NCI-H1436 treated with DMSO at 0.1 percent for 48 hours (cell line): ENCODE results near the gene C1orf105.
"Not testable (repeated sequence)": the region's sequence is repeated elsewhere in the genome, so short reads cannot be mapped to it uniquely, and the experiment has no call there.

Source experiments
- DNase-seq: peaks from one replicate; lab custom pipeline; 2025; lab: John Stamatoyannopoulos, UW

The C1orf105 gene, protein sequence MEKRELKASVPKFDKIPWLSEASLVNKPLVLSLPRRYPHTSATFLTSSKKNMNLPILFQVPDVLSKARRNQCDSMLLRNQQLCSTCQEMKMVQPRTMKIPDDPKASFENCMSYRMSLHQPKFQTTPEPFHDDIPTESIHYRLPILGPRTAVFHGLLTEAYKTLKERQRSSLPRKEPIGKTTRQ

DNA sequence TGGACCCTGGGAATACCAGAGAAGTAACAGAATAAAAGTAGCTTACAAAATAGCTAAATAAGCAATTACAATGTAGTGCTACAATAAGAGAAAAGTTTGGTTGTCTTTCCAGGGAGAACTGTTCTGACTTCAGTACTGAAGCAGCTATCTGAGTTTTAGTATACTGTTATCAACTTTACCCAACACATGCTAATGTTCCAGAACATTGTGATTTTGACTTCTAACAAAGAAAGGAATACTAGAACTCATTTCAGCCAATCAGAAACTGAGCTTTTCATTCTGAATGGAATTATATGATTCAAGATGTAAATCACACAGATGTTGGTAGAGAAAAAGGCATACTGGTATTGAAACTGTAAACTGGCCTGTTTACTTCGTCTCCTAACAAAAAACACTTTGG is at the start of gene C1orf105:
TSS of gene C1orf105 (plus strand) at position 301 of the 400 bp plus-strand sequence. CDS start 201 bp downstream, outside the sequence.
- DNase-seq, result no peak

DNA sequence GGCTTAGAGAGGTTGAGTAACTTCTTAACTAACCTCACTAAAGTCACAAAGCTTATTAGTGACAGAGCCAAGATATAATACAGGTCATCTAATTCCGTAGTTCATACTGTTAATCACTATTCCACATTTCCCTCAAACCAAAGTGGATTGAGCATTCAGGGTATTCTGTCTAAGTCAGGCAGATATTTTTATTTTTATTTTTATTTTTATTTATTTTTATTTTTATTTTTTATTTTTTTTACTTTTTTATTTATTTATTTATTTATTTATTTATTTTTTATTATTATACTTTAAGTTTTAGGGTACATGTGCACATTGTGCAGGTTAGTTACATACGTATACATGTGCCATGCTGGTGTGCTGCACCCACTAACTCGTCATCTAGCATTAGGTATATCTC is 48.8 kb upstream of the C1orf105 start:
- not testable (repeated sequence) for DNase-seq

DNA sequence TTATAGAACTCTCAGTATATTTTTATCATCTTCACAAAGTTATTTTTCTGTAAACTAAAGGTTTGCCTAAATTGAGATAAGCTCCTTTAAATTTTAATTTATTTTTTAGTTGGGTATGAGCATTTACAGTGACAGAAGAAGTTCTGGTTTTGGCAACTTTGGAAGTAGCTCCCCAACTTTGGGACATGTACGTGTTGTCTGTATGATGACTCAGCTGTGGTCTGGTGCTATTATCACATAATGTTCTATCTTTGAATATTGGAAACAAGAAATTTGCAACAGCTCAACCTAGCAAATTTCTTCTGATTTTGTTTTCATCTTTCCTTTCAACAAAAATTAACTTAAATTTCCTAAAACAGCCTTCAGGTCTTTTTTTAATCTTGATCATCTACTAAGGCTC is 46.6 kb upstream of the C1orf105 start:
- DNase-seq, result no peak

DNA sequence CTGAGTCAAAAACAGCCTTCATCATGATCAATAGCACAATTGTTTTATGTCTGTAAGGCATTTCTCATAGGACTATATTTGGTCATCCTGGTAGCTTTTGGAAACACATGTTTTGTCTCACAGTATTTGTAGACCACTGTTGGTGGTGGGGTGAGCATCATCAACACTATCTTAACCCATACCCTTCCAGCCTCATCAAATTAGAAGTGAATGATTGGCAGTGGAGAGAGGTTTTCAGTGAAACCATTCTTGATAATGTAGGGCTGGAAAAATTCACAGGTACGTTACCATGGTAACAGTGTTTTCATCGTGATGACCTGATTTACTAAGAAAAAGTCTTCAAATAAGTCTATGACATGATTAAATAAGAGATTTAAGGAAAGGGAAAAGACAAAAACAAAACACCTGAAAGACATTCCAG is 45.3 kb upstream of the C1orf105 start:
- DNase-seq, result no peak

DNA sequence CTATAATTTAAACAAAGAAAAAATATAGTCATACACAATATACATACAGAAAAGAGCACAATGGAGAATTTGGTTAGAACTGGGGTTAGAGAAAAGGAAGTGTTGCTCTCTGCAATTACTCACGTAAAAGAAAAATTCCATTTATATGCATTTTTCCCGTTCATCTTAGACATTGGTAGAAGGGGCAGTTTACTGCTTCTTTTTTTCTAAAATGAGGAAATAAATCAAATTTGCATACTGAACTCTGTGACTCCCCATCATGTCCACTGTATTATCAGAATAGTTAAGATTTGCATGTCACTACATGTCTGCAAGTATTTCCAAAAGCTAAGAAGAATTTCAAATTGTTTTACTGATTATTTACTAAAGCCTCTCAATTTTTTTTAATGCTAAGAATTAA is 44.1 kb upstream of the C1orf105 start:
- DNase-seq, result no peak

DNA sequence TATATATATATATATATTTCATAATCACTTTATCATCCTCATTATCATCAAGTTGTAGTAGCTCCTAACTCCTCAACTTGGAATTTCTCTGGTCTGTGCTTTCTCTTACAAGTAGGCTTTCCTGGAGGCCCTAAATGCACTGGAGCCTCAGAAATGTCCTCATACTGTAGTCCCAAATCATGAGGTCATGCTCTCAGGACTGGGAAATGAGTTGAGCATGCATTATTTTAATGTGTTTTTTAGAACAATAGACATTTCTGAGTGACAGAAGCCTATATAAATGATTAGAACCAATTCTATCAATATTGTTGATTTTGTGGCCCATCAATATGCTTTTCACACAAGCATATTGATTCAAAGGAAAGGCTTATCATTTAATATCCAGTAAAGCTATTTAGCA is 42.9 kb upstream of the C1orf105 start:
- no peak for DNase-seq

DNA sequence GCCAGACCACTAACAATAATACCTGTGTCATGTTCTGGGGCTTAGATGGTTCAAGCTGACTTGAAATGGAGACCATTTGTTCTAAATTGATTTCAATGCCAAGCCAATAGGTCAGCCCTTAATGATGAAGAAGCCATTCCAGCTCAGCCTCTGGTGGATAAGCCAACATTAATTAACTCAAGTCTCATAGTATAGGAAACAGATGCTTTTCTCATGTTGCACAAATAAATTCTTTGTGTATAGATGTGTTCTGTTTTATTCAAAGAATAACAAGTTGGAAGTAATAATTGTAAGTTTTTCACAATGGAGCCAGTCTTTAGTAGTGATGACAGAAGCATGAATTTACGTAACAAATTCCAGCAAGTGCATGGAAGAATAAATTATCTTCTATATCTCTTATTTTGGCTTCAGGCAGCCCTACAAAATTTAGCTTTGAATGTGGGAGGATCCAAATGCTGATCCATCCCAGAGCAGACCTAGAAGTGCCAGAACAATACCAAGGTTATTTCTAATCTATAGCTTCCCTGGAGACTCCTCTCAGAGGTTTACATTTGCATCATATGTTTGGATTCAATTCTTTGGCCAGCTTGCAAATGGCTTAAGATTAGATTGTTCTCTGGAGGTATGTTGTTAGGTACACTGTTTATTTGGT is 42.2 kb upstream of the C1orf105 start:
- DNase-seq, result no peak

DNA sequence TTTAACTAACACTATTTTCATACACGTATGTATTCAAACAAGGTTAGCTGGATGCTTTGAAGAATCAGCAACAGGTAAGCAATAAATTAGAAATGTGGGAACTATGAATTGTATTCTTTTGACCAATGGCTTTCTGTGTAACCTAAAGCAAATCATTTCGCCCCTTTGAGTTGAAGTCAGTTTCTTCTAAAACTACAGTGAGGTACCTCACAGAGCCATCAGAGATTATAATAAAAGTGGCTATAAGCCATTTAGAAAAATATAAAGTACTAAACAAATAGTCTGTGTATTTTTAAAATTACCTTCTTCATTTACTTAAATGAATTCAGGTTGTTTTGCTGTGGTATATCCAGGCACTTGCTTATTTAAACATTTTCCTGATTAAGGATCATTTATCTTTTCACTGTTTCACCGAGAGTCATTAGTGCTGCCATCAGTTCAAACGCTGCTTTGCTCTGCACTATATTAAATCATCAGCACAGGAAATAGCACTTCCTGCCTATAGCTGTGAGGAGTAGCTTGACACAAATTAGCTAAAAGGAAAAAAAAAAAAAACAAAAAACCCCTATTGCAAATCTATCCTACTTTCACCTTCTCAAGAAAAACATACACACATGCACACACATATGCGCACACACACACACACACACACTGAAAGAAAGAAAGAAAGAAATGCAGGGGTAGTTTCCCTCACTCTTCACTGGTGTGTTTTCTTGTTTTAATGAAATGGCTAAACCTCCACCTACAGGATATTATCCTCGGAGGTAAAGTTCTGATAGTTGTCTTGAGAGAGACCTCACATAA is 39.8 kb upstream of the C1orf105 start:
- peak; percentile 20 for DNase-seq

DNA sequence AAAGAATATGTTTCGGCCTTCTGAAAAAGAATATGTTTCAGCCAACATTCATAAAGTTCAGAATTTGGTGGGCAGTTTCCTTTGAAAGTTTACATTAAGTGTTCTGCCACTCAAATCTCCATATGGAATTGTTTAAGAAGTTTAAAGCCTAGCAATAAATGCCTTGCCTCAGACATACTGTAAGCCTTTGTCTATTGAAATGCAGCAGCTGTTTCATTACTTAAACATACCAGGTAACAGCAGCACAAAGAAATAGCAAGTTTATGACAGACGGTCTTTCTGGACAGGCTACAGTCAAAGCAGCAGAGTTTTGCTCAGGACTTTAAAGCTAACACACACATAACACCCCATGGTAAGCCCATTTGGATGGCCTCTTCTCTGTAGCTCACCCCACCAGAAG is 38.5 kb upstream of the C1orf105 start:
- DNase-seq, result no peak

DNA sequence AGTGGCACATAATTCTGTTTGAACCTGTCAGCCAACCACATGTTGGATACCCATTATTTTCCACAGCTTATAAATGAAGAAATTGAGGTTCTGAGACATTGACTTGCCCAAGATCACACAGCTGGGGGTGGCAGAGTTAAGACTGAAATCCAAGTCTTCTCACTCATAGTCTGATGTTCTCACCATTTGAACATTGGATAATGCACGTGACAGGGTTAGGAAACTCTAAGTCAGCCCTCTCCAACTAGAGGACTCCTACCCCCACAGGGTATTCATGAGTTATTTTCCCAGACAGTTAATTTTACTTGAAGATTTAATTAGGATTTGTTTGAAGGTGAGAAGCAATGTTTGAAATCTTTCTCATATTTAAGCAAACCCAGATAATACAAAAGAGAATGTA is 38.1 kb upstream of the C1orf105 start:
- no peak for DNase-seq

DNA sequence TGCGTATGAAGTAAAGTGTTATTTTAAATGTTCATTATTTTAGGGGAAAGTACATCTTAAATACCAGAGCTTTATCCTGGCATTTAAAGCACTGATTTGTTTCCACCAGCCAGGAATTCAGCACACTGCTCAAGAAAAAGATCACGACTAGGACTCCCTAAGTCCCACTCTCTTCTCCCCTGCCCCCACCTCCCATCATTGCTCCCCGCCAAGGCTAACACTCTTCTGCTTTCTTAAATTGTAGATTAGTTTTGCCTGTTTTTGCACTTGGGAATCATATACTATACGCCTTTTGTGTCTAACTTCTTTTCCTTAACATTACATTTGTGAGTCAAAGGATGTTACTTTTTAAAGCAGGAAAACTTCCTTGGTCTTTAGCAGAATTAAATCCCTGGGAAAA is 37.5 kb upstream of the C1orf105 start:
- no peak for DNase-seq

DNA sequence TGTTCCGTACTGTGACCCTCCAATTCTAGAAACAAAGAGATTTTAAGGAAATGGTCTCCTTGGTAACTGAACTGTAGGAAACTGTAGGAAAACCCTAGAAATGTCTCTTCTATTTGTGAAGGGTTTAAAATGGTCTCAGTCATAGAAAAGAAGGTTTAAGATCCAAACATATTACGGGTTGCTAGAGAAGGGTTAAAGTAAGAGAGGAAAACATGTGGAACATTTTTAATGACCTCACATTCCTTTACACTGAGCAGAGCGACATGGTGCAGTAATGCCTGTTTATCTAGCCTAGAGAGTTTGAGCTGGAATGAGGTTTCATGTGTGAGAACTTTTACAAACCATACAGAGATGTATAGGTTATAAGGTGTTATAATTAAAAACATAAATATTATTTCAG is 36.9 kb upstream of the C1orf105 start:
- no peak for DNase-seq

DNA sequence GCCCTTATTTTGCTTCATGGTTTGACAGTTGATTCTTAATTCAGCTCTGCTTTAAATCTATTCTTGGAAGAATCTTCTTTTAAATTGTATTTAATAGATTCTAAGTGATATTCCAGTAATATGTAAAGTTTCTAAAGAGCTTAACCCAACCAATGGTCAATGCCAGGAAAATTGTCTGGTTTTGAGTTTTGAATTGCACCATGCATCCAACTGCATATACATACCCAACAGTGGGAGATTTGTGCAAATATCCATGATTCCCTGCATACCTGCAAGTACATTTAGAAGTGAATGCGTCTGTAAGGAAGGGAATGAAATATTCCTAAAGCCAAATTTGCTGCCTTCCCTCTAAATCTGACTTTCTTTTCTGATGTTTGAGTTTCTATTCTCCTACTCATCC is 35.8 kb upstream of the C1orf105 start:
- DNase-seq, result no peak

DNA sequence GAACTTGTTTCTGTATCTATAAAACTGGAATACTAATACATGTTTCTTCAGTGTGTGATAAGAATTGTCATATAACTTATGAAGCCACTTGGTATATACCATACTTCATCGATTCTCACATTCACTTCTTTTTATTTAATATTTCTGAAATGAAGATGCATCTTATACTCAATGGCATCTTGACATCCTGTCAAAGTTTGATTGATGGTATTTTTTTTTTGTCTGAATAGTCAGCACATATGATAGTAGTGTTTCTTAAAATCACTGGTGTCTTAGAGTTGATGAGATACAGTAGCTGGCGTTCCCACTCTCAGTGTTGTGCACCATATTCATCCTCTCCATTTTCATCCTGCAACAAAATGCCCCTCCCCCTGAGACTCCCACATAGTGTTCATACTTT is 34.4 kb upstream of the C1orf105 start:
- no peak for DNase-seq

DNA sequence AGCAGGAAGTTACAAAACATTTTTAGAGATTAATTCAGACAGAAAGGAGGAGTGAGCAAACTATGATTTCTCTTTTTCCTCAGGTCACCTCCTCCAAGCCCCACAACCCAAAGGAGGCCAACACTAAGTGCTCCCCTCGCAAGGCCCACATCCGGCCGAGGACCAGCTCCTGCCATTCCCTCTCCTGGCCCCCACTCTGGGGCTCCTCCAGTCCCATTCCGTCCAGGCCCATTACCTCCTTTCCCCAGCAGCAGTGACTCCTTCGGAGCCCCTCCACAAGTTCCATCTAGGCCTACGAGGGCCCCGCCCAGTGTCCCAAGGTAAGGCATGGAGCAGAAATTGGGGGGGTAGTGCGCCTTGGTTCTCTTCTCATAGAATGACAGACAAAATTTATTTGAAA is 32.0 kb upstream of the C1orf105 start:
- DNase-seq, result no peak

DNA sequence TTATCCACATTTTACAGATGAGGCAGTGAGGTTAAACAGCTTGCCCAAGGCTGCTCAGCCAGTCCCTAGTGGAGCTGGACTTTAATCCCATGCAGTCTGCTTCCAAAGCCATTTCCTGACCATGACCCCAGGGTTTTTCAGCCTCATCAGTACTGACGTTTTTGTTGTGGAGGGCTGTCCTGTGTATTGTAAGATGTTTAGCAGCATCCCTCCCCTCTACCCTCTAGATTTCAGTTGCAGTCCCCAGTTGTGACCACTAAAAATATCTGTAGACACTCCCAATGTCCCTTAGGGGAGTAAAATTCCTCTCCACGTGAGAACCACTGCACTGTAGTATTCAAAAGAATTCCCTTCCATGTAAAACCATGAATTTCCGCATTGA is 30.2 kb upstream of the C1orf105 start:
- DNase-seq, result no peak

DNA sequence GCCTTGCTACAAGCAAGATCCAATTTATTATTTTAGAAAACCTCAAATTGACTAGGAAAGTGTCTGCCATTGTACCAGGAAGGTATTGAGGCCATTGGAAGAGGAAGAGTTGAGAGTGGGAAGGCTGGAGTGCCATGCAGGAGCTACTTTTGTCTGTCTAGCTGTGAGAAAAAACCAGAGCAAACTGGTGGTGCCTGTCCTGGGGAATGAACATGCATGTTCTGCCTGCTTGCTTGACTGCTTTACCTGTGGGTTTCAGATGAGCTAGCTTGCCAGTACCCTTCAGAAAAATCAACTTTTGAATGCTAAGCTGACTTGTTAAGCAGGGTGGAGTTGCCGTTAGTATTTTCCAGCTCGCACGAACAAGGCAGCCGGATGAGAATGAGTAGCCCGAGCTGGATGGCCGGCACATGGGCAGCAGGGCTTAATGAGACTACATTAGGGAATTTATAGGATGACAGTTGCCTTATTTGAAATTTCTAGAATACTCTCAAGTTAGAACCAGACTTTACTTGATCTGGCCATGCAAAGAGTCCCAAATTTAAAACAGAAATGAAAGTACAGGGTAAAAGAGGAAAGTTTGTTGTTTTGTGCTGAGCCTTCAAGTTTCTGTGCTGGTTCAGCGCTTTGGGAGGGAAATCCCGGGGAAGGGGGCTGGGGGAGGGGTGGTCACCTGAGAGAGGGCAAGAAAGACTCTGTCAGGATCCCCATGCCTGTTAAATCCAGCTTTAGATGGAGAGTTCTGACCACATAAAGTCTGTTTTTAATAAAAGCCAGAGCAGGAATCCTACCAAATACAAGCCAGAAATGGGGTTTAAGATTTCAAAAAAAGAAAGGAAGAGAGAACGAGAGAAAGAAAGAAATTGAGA is 29.6 kb upstream of the C1orf105 start:
- DNase-seq, result no peak

DNA sequence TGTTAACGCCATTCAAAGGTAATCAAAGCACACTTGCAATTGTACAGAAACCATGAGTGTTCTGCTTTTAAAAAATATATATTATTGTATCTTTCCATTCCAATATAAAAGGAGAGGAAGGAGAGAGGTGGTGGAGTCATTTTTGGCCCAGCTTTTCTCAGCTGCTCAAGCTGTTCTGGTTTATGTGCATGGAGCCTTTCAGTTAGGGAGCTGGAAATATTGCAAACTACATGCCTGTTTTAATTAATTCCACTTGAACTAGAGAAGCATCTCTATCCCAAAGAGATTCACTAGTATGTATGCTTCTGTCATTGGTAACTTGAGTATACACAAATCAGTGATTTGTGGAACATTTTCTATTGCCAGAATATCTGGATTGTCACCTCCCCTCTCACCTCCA is 28.5 kb upstream of the C1orf105 start:
- DNase-seq, result no peak

DNA sequence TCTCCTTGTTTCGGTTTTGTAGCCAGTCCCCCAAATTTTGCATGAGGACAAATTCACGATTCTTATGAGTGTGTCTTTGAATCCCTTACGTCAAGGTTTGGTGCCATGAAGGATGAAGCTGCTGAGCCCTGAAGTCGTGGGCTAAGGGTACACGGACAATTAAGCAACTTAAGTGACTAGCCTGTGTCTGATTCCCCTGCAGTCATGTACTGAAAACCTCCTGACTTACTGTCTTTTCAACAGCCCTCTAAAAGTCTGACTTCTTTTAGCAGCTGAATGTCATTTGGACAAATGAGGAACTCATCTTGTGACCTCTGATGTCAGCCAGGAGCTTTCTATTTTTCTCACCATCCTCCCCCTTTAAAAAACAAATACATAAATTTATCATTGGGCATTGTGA is 27.1 kb upstream of the C1orf105 start:
- DNase-seq, result no peak

DNA sequence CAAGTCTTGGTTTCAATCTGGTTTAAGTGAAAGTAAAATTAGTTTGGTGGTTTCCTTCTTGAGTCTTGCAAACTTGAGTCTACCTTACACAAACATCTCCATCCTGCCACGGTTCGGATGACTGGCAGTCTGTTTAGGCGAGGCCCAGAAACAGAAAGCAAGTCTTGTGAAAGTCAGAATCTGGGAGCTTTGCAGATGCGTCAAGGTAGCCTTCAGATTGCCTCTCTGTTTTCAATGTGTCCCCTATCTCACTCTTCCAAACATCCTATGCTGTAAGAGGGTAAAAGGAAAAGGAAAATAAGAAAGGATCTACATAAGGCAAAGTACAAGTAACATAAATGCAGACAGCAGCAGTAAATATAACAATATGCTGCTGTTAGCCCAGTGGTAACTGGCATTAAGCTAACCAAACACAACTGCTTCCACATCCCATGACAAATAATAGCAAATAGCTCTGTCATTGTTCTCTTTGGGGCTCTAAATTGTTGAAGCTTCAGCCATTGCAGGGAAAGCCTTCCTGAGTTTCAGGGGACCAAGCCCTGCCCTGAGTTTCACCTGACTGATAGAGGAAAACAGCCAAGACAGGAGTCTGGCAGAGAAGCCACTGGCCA is 26.2 kb upstream of the C1orf105 start:
- DNase-seq, result no peak

DNA sequence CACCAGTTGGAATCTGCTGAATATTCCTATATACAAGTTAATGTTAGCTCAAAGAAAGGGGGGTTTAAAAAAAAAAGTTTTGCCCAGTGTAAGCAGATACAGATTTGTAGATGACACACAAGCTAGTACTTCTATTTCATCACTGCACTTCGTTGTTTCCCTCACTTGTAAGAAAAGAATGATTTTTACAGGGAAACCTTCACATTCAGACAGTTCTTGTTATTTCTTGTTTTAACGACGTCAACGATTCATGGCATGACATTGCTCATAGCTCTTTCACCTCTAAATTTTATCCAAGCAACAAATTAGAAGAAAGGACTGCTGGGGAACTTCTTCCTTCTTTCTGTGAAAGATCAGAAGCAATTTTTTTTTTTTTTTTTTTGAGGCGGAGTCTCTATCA is 25.7 kb upstream of the C1orf105 start:
- no peak for DNase-seq

DNA sequence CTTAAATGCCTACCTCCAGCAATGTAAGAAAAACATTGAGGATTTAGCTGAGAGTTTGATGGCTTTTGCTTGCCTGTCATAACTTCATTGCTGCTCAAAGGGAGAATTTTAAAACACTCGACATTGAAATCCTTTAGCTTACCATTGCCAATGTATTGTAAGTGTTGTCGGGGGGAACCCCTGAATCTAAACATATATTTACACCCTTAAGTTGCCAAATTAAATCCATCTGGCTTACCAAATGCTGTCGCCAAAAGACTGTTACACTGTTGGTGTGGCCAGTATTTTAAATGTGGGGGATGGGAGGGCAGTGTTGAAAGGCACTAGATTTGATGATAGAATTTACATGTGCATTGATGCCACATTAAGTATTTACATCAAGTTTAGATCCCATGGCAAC is 24.9 kb upstream of the C1orf105 start:
- no peak for DNase-seq
